HEK293 (cell line): ENCODE measurements around the gene TP53BP2.

Experiments used
- CTCF ChIA-PET: fragments of 350-600 bp; formaldehyde crosslinking; extraction: SDS; loops from one replicate; lab custom pipeline; 2021; ENCODE audit warnings: antibody characterized with exemption; lab: Yijun Ruan, JAX
- POLR2A ChIA-PET: fragments of 300-600 bp; formaldehyde crosslinking; extraction: SDS; loops from one replicate; lab custom pipeline; 2020; ENCODE audit warnings: antibody characterized with exemption, inconsistent platforms; lab: Yijun Ruan, JAX
- H3K27ac ChIP-seq: fragments of 200-500 bp; sonication (Bioruptor generic); 2 replicates; pipeline ENCODE4 v1.5.1; 2014; ENCODE audit warnings: low read depth, low read length, control low read depth, inconsistent platforms; ENCODE audit errors: extremely low read depth
- H3K36me3 ChIP-seq, 2 experiments: fragments of 200-500 bp in 1 of 2; sonication (Bioruptor generic) in 1 of 2; 1 replicate in 1 of 2; 2 replicates in 1 of 2; pipeline ENCODE4 v1.5.1; 2014 to 2017; ENCODE audit warnings: inconsistent platforms in 2 of 2, low read length in 2 of 2; ENCODE audit not compliant: control insufficient read depth in 2 of 2, insufficient read depth in 1 of 2
- H3K4me1 ChIP-seq: fragments of 200-500 bp; sonication (Bioruptor generic); 2 replicates; pipeline ENCODE4 v1.5.1; 2014; ENCODE audit warnings: mild to moderate bottlenecking, low read length, inconsistent platforms; ENCODE audit not compliant: control insufficient read depth, insufficient read depth
- H3K4me3 ChIP-seq: 2 replicates; pipeline ENCODE4 v1.5.1; 2011; ENCODE audit warnings: low read depth, mild to moderate bottlenecking, control low read depth, low read length, moderate library complexity
- H3K9me3 ChIP-seq: fragments of 200-500 bp; sonication (Bioruptor generic); 2 replicates; pipeline ENCODE4 v1.5.1; 2014; ENCODE audit warnings: low read depth, low read length, inconsistent platforms; ENCODE audit not compliant: control insufficient read depth, insufficient read depth
- BCL11B ChIP-seq: fragments of 450-650 bp; formaldehyde crosslinking; IDR thresholded peaks from 2 replicates; pipeline ENCODE4 v1.5.1; 2016; ENCODE audit warnings: low read depth, missing biosample characterization, missing genetic modification characterization
- HOXA7 ChIP-seq: sonication (generic); formaldehyde crosslinking; IDR thresholded peaks from 2 replicates; pipeline ENCODE4 v1.8.1; 2022; ENCODE audit warnings: missing genetic modification reagents, borderline replicate concordance
- SCRT2 ChIP-seq: fragments of 450-650 bp; formaldehyde crosslinking; IDR thresholded peaks from 2 replicates; pipeline ENCODE4 v1.5.1; 2016; ENCODE audit warnings: missing biosample characterization, missing genetic modification characterization
- SP3 ChIP-seq: fragments of 450-650 bp; formaldehyde crosslinking; IDR thresholded peaks from 2 replicates; pipeline ENCODE4 v1.5.1; 2016; ENCODE audit warnings: missing biosample characterization, missing genetic modification characterization
- ZBTB48 ChIP-seq: fragments of 450-650 bp; formaldehyde crosslinking; IDR thresholded peaks from 2 replicates; pipeline ENCODE4 v1.5.1; 2016; ENCODE audit warnings: missing biosample characterization, missing genetic modification characterization
- ZFP3 ChIP-seq: fragments of 450-650 bp; formaldehyde crosslinking; IDR thresholded peaks from 2 replicates; pipeline ENCODE4 v1.5.1; 2016; ENCODE audit warnings: low read depth, missing biosample characterization, missing genetic modification characterization
- ZFP37 ChIP-seq: fragments of 450-650 bp; formaldehyde crosslinking; IDR thresholded peaks from 2 replicates; pipeline ENCODE4 v1.5.1; 2016; ENCODE audit warnings: missing biosample characterization, missing genetic modification characterization
- ZNF248 ChIP-seq: fragments of 450-650 bp; formaldehyde crosslinking; IDR thresholded peaks from 2 replicates; pipeline ENCODE4 v1.5.1; 2017; ENCODE audit warnings: missing biosample characterization, missing genetic modification characterization
- ZNF529 ChIP-seq: fragments of 450-650 bp; formaldehyde crosslinking; IDR thresholded peaks from 2 replicates; pipeline ENCODE4 v1.5.1; 2017; ENCODE audit warnings: missing genetic modification characterization, missing biosample characterization; ENCODE audit not compliant: insufficient replicate concordance
- ZNF623 ChIP-seq: fragments of 450-650 bp; formaldehyde crosslinking; IDR thresholded peaks from 2 replicates; pipeline ENCODE4 v1.5.1; 2016; ENCODE audit warnings: missing biosample characterization, missing genetic modification characterization
- ZNF626 ChIP-seq: fragments of 450-650 bp; sonication (Bioruptor Pico); formaldehyde crosslinking; IDR thresholded peaks from 2 replicates; pipeline ENCODE4 v1.5.1; 2018; ENCODE audit warnings: missing biosample characterization, missing genetic modification characterization, inconsistent platforms
- ZNF692 ChIP-seq: fragments of 450-650 bp; formaldehyde crosslinking; IDR thresholded peaks from 2 replicates; pipeline ENCODE4 v1.5.1; 2016; ENCODE audit warnings: missing biosample characterization, missing genetic modification characterization
- ZNF837 ChIP-seq: fragments of 450-650 bp; formaldehyde crosslinking; IDR thresholded peaks from 2 replicates; pipeline ENCODE4 v1.5.1; 2016; ENCODE audit warnings: missing biosample characterization, missing genetic modification characterization
- TF ChIP-seq, protein P1 (sequence below): fragments of 450-650 bp; formaldehyde crosslinking; IDR thresholded peaks from 2 replicates; pipeline ENCODE4 v1.5.1; 2016; ENCODE audit warnings: missing biosample characterization, missing genetic modification characterization, borderline replicate concordance
- TF ChIP-seq, protein P2 (sequence below): fragments of 450-650 bp; formaldehyde crosslinking; IDR thresholded peaks from 2 replicates; pipeline ENCODE4 v1.5.1; 2016; ENCODE audit warnings: missing biosample characterization, missing genetic modification characterization
- TF ChIP-seq, protein P3 (sequence below): fragments of 450-650 bp; formaldehyde crosslinking; IDR thresholded peaks from 2 replicates; pipeline ENCODE4 v1.5.1; 2016; ENCODE audit warnings: missing biosample characterization, missing genetic modification characterization
- TF ChIP-seq, protein P4 (sequence below): fragments of 450-650 bp; formaldehyde crosslinking; conservative IDR thresholded peaks from 2 replicates; pipeline ENCODE4 v1.5.1; 2016; ENCODE audit warnings: low read depth, missing biosample characterization, missing genetic modification characterization
- TF ChIP-seq, protein P5 (sequence below): fragments of 450-650 bp; formaldehyde crosslinking; IDR thresholded peaks from 2 replicates; pipeline ENCODE4 v1.5.1; 2017; ENCODE audit warnings: missing biosample characterization, missing genetic modification characterization

Gene TP53BP2

GRCh38 chr1:223772771-223773160, 73.0 kb downstream of the TP53BP2 start (continued):
- TF ChIP-seq, protein P1, sequence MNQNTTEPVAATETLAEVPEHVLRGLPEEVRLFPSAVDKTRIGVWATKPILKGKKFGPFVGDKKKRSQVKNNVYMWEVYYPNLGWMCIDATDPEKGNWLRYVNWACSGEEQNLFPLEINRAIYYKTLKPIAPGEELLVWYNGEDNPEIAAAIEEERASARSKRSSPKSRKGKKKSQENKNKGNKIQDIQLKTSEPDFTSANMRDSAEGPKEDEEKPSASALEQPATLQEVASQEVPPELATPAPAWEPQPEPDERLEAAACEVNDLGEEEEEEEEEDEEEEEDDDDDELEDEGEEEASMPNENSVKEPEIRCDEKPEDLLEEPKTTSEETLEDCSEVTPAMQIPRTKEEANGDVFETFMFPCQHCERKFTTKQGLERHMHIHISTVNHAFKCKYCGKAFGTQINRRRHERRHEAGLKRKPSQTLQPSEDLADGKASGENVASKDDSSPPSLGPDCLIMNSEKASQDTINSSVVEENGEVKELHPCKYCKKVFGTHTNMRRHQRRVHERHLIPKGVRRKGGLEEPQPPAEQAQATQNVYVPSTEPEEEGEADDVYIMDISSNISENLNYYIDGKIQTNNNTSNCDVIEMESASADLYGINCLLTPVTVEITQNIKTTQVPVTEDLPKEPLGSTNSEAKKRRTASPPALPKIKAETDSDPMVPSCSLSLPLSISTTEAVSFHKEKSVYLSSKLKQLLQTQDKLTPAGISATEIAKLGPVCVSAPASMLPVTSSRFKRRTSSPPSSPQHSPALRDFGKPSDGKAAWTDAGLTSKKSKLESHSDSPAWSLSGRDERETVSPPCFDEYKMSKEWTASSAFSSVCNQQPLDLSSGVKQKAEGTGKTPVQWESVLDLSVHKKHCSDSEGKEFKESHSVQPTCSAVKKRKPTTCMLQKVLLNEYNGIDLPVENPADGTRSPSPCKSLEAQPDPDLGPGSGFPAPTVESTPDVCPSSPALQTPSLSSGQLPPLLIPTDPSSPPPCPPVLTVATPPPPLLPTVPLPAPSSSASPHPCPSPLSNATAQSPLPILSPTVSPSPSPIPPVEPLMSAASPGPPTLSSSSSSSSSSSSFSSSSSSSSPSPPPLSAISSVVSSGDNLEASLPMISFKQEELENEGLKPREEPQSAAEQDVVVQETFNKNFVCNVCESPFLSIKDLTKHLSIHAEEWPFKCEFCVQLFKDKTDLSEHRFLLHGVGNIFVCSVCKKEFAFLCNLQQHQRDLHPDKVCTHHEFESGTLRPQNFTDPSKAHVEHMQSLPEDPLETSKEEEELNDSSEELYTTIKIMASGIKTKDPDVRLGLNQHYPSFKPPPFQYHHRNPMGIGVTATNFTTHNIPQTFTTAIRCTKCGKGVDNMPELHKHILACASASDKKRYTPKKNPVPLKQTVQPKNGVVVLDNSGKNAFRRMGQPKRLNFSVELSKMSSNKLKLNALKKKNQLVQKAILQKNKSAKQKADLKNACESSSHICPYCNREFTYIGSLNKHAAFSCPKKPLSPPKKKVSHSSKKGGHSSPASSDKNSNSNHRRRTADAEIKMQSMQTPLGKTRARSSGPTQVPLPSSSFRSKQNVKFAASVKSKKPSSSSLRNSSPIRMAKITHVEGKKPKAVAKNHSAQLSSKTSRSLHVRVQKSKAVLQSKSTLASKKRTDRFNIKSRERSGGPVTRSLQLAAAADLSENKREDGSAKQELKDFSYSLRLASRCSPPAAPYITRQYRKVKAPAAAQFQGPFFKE (tag by site-specific recombination): no peak
- TF ChIP-seq ZNF626 (no peak), ZFP3 (tag by site-specific recombination) (no peak), ZNF529 (no peak)
- TF ChIP-seq, protein P2, sequence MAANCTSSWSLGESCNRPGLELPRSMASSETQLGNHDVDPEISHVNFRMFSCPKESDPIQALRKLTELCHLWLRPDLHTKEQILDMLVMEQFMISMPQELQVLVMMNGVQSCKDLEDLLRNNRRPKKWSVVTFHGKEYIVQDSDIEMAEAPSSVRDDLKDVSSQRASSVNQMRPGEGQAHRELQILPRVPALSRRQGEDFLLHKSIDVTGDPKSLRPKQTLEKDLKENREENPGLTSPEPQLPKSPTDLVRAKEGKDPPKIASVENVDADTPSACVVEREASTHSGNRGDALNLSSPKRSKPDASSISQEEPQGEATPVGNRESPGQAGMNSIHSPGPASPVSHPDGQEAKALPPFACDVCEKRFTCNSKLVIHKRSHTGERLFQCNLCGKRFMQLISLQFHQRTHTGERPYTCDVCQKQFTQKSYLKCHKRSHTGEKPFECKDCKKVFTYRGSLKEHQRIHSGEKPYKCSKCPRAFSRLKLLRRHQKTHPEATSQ (tag by site-specific recombination): no peak

- ChIA-PET POLR2A (interaction anchor here (0.6 to 1.7 kb wide), 6 partner anchors 9 to 78 kb away, joined by 3 to 10 read pairs (median 3); no protein-coding TSS in a partner anchor), CTCF (interaction anchor here (0.5 to 4.6 kb wide), 9 partner anchors 11 to 1151 kb away, joined by 3 to 30 read pairs (median 4); partner anchors contain the start of gene TP53BP2)
- H3K9me3 ChIP-seq: no peaks in the 10 kb centered on the region
- peaks cover 15% of the 10 kb centered on the region for H3K4me1 ChIP-seq
- peaks cover 31 to 57% of the 10 kb centered on the region in 2 experiments for H3K36me3 ChIP-seq
- H3K4me3 ChIP-seq: no peak overlapping the region
- H3K27ac ChIP-seq: peak overlapping the region; percentile 26
- no peak for TF ChIP-seq ZBTB48
- TF ChIP-seq ZFP37 (tag by site-specific recombination): peak; percentile 93
- TF ChIP-seq, protein P3, sequence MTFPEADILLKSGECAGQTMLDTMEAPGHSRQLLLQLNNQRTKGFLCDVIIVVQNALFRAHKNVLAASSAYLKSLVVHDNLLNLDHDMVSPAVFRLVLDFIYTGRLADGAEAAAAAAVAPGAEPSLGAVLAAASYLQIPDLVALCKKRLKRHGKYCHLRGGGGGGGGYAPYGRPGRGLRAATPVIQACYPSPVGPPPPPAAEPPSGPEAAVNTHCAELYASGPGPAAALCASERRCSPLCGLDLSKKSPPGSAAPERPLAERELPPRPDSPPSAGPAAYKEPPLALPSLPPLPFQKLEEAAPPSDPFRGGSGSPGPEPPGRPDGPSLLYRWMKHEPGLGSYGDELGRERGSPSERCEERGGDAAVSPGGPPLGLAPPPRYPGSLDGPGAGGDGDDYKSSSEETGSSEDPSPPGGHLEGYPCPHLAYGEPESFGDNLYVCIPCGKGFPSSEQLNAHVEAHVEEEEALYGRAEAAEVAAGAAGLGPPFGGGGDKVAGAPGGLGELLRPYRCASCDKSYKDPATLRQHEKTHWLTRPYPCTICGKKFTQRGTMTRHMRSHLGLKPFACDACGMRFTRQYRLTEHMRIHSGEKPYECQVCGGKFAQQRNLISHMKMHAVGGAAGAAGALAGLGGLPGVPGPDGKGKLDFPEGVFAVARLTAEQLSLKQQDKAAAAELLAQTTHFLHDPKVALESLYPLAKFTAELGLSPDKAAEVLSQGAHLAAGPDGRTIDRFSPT (tag by site-specific recombination): peak; percentile 69
- 0 out of 2 replicates have a peak, but pooled peaks have one; percentile 11 for TF ChIP-seq ZNF623 (tag by site-specific recombination)
- TF ChIP-seq HOXA7 (CRISPR knock-in tag): no peak
- no peak for TF ChIP-seq ZNF248 (tag by site-specific recombination)
- TF ChIP-seq SCRT2 (tag by site-specific recombination): peak; percentile 21; the same call in 1 of the 2 replicates
- peak; percentile 98 for TF ChIP-seq ZNF692 (tag by site-specific recombination)
- no peak for TF ChIP-seq ZNF837 (tag by site-specific recombination)
- no peak for TF ChIP-seq BCL11B
- peak; percentile 56; the same call in 1 of the 2 replicates for TF ChIP-seq SP3 (tag by site-specific recombination)
- TF ChIP-seq, protein P4, sequence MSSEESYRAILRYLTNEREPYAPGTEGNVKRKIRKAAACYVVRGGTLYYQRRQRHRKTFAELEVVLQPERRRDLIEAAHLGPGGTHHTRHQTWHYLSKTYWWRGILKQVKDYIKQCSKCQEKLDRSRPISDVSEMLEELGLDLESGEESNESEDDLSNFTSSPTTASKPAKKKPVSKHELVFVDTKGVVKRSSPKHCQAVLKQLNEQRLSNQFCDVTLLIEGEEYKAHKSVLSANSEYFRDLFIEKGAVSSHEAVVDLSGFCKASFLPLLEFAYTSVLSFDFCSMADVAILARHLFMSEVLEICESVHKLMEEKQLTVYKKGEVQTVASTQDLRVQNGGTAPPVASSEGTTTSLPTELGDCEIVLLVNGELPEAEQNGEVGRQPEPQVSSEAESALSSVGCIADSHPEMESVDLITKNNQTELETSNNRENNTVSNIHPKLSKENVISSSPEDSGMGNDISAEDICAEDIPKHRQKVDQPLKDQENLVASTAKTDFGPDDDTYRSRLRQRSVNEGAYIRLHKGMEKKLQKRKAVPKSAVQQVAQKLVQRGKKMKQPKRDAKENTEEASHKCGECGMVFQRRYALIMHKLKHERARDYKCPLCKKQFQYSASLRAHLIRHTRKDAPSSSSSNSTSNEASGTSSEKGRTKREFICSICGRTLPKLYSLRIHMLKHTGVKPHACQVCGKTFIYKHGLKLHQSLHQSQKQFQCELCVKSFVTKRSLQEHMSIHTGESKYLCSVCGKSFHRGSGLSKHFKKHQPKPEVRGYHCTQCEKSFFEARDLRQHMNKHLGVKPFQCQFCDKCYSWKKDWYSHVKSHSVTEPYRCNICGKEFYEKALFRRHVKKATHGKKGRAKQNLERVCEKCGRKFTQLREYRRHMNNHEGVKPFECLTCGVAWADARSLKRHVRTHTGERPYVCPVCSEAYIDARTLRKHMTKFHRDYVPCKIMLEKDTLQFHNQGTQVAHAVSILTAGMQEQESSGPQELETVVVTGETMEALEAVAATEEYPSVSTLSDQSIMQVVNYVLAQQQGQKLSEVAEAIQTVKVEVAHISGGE (tag by site-specific recombination): no peak
- TF ChIP-seq, protein P5, sequence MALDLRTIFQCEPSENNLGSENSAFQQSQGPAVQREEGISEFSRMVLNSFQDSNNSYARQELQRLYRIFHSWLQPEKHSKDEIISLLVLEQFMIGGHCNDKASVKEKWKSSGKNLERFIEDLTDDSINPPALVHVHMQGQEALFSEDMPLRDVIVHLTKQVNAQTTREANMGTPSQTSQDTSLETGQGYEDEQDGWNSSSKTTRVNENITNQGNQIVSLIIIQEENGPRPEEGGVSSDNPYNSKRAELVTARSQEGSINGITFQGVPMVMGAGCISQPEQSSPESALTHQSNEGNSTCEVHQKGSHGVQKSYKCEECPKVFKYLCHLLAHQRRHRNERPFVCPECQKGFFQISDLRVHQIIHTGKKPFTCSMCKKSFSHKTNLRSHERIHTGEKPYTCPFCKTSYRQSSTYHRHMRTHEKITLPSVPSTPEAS: no peak
Measured at GRCh38 chr1:223771814-223772770, 73.7 kb downstream of the TP53BP2 start.
